OCI-LY3 (cell line): ENCODE measurements around the gene SMC1B.

Experiments used
- H2AFZ ChIP-seq: fragments of 200-600, 300-600 bp; shearing (Covaris generic); 2 replicates; pipeline ENCODE4 v1.6.0; 2014; ENCODE audit warnings: antibody characterized with exemption, low read depth, low read length
- H3K27ac ChIP-seq: fragments of 200-600, 300-600 bp; sonication (generic); 2 replicates; pipeline ENCODE4 v1.5.1; 2014; ENCODE audit warnings: mild to moderate bottlenecking, low read length, moderate library complexity, mixed read lengths
- H3K27me3 ChIP-seq: fragments of 200-600, 300-600 bp; sonication (generic); 2 replicates; pipeline ENCODE4 v1.6.1; 2014; ENCODE audit warnings: low read depth, low read length, mixed read lengths
- H3K36me3 ChIP-seq: fragments of 200-600, 300-600 bp; sonication (generic); replicated peaks from 2 replicates; pipeline ENCODE3; 2014; ENCODE audit warnings: low read depth, low read length, mixed read lengths
- H3K4me1 ChIP-seq: fragments of 300-600, 200-600 bp; sonication (generic); 2 replicates; pipeline ENCODE4 v1.6.1; 2014; ENCODE audit warnings: low read length, mixed read lengths
- H3K4me2 ChIP-seq: fragments of 200-600, 300-600 bp; sonication (generic); 2 replicates; pipeline ENCODE4 v1.6.1; 2014; ENCODE audit warnings: low read length, mixed read lengths
- H3K4me3 ChIP-seq: fragments of 300-600, 200-600 bp; sonication (generic); 2 replicates; pipeline ENCODE4 v1.5.1; 2014; ENCODE audit warnings: antibody characterized with exemption, mild to moderate bottlenecking, low read length, moderate library complexity
- H3K79me2 ChIP-seq: fragments of 300-600, 200-600 bp; shearing (Covaris generic); 2 replicates; pipeline ENCODE4 v1.6.1; 2014; ENCODE audit warnings: mild to moderate bottlenecking, low read length, mixed read lengths
- H3K9ac ChIP-seq: fragments of 300-600, 200-600 bp; shearing (Covaris generic); 2 replicates; pipeline ENCODE4 v1.6.0; 2014; ENCODE audit warnings: mild to moderate bottlenecking, low read length, moderate library complexity
- H3K9me3 ChIP-seq: fragments of 200-600, 300-600 bp; shearing (Covaris generic); 2 replicates; pipeline ENCODE4 v1.6.1; 2014; ENCODE audit warnings: low read length, mixed read lengths; ENCODE audit not compliant: insufficient read depth
- H4K20me1 ChIP-seq: fragments of 200-600, 300-600 bp; sonication (generic); 2 replicates; pipeline ENCODE4 v1.6.1; 2016; ENCODE audit warnings: low read length, mixed read lengths; ENCODE audit not compliant: insufficient read depth
- CTCF ChIP-seq: fragments of 200-600, 300-600 bp; sonication (generic); IDR thresholded peaks from 2 replicates; pipeline ENCODE4 v1.5.1; 2014; ENCODE audit warnings: antibody characterized with exemption, low read length, low read depth
- EZH2phosphoT487 ChIP-seq: fragments of 200-600 bp; shearing (Covaris generic); IDR thresholded peaks from 2 replicates; pipeline ENCODE4 v1.6.1; 2018; ENCODE audit warnings: antibody characterized with exemption, mixed run types, low read depth

Gene SMC1B

GRCh38 chr22:45319324-45319685, 94.1 kb downstream of the SMC1B start:
- Histone ChIP-seq H4K20me1 (peaks cover 27% of the 10 kb centered on the region), H3K27me3 (no peaks in the 10 kb centered on the region), H3K4me3 (peak overlapping the region; percentile 64), H3K9me3 (no peaks in the 10 kb centered on the region), H3K4me1 (peaks cover 65% of the 10 kb centered on the region), H3K9ac (peak overlapping the region; percentile 41), H3K79me2 (peaks cover 99% of the 10 kb centered on the region), H3K4me2 (peak overlapping the region; percentile 75), H3K36me3 (peaks cover 44% of the 10 kb centered on the region), H2AFZ (no peak overlapping the region), H3K27ac (peak overlapping the region; percentile 82)
- no peak for TF ChIP-seq EZH2phosphoT487
- no peak for TF ChIP-seq CTCF

GRCh38 chr22:45318558-45319323, 94.7 kb downstream of the SMC1B start:
- Histone ChIP-seq H3K4me3 (peak overlapping the region; percentile 64), H4K20me1 (peaks cover 27% of the 10 kb centered on the region), H3K4me1 (peaks cover 70% of the 10 kb centered on the region), H3K27ac (peak overlapping the region; percentile 82), H3K79me2 (peaks cover 100% of the 10 kb centered on the region), H3K9ac (peak overlapping the region; percentile 41), H3K9me3 (no peaks in the 10 kb centered on the region), H3K36me3 (peaks cover 38% of the 10 kb centered on the region), H3K27me3 (no peaks in the 10 kb centered on the region), H3K4me2 (peak overlapping the region; percentile 75), H2AFZ (no peak overlapping the region)
- TF ChIP-seq EZH2phosphoT487 (no peak), CTCF (no peak)

- Histone ChIP-seq H3K27ac (peak overlapping the region; percentile 82), H3K4me3 (peak overlapping the region; percentile 64), H4K20me1 (peaks cover 27% of the 10 kb centered on the region), H3K36me3 (peaks cover 35% of the 10 kb centered on the region), H2AFZ (no peak overlapping the region), H3K79me2 (peaks cover 98% of the 10 kb centered on the region), H3K9ac (peak overlapping the region; percentile 41), H3K27me3 (no peaks in the 10 kb centered on the region), H3K4me1 (peaks cover 74% of the 10 kb centered on the region), H3K9me3 (no peaks in the 10 kb centered on the region), H3K4me2 (peak overlapping the region; percentile 75)
- no peak for TF ChIP-seq CTCF
- TF ChIP-seq EZH2phosphoT487, result no peak
Observed at GRCh38 chr22:45318168-45318557, 95.2 kb downstream of the SMC1B start.

- TF ChIP-seq CTCF (peak; percentile 18), EZH2phosphoT487 (no peak)
- Histone ChIP-seq H3K4me1 (peaks cover 78% of the 10 kb centered on the region), H3K4me3 (peak overlapping the region; percentile 64), H3K27ac (peak overlapping the region; percentile 82), H3K9ac (peak overlapping the region; percentile 41), H3K79me2 (peaks cover 98% of the 10 kb centered on the region), H3K36me3 (peaks cover 34% of the 10 kb centered on the region), H3K4me2 (peak overlapping the region; percentile 75), H3K9me3 (no peaks in the 10 kb centered on the region), H3K27me3 (no peaks in the 10 kb centered on the region), H4K20me1 (peaks cover 27% of the 10 kb centered on the region), H2AFZ (no peak overlapping the region)
Observed at GRCh38 chr22:45317551-45318167, 95.7 kb downstream of the SMC1B start.
